ENCODE results near the gene UTF1.

Gene UTF1

DNA sequence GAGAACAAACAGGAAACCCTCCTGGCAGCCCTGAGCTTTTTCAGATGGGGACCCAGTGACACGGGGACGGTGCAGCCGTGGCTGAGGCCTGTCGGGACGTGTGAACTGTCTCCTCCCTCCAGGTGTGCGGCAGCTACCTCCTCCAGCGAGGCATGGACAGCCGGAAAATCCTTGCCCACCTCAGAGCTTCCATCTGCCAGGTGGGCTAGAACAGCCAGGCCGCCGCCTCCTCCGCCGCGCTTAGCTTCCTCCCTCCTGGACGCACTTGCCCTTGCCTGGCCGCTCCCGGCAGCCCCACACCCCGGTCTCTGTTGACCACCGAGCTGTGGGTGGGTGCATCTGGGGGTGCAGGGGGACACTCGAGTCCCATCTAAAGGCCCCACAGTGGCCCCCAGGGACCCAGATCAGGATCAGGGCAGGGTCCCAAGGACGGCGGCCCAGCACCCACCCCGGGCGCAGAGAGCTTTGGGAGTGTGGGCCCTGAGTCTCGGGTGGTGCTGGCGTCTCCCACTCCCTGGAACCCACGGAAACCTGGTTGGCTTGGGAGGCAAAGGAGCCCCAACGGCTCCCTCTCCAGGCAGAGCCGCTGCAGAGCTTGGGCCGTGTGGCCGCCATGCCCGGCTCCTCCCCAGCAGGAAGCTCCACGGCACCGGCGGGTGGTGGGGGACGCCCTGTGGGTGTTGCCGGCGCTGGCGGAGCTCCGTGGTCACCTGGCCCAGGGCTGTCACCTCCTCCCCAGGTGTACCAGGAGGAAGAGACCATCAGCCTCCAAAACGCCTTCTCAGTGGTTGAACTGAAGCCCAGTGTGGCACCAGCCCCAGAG is 32.9 kb upstream of the UTF1 start:
- DNase-seq (ENCODE audit: low read depth, low spot score): no peak

- DNase-seq (ENCODE audit: low read depth, low spot score): no peak
Observed at GRCh38 chr10:133197786-133198185, 32.2 kb upstream of the UTF1 start.

DNA sequence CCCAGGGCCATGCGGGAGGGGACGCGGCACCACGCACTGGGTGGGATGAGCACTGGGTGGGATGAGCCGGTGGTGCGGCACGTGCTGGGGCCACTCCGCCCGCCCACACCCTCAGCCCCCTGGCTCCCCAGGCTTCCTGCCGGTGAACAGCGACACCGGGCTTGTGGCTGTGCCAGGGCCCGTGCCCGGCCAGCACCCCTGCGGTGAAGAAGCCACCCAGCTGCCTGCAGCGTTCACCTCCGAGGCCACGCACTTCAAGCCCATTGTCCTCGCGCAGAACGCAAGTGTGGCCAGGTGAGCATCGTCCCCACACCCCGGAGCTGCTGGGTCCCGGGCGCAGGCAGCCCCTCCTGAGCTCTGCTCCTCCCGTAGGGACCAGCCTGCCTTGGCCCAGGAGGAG is 31.8 kb upstream of the UTF1 start:
- DNase-seq (ENCODE audit: low read depth, low spot score): no peak

GRCh38 chr10:133198621-133199487 is 31.2 kb upstream of the UTF1 start:
- no peak for DNase-seq (ENCODE audit: low read depth, low spot score)

GRCh38 chr10:133199488-133199885 is 30.5 kb upstream of the UTF1 start:
- no peak for DNase-seq (ENCODE audit: low read depth, low spot score)

GRCh38 chr10:133199992-133200611 is 29.9 kb upstream of the UTF1 start:
- no peak for DNase-seq (ENCODE audit: low read depth, low spot score)

DNA sequence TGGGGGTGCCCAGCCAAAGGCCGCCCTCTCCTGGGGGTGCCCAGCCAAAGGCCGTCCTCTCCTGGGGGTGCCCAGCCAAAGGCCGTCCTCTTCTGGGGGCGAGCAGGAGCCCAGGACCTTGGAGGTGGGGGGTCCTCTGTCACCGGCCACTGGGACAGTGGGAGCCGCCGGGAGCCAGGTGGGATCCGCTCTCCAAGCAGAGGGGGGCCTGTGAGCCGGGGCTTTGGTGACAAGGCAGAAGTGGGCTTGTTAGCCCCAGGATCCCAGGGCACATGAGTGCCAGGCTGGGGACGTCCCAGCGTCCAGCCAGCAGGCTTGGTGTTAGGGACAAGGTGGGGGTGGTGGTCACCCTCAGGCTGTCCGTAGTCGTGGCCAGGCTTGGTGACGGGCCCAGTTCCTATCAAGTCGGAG is 29.4 kb upstream of the UTF1 start:
- DNase-seq (ENCODE audit: low read depth, low spot score): no peak

DNA sequence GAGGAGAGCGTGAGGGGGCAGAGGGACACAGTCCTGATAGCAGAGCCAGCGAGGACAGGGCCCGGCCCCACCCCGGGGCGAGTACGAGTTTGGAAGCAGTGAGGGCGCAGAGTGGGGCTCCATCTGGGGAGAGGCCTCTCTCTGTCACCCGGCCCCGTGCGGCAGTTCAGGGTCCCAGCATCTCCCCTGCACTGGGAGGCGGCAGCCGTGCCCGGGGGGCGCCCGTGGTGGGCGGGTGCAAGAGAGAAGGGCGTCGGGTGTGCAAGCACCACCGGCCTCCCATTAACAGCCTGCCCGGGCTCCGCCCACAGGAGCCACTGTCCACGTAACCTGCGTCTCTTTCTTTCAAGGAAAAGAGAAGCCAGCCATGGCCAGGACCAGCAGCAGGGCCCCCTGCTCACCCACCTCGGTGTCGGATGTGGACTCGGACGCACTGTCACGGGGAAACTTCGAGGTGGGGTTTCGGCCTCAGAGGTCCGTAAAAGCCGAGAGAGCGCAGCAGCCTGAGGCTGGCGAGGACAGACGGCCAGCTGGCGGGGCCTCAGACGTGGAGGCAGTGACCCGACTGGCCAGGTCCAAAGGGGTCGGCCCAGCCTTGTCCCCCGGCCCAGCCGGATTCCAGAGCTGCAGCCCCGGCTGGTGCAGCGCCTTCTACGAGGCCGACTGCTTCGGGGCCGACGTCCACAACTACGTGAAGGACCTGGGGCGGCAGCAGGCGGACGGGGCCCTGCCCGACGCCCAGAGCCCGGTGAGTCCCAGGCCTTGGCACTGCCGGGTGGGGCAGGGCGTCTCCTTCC is 28.7 kb upstream of the UTF1 start:
- DNase-seq (ENCODE audit: low read depth, low spot score): no peak

- no peak for DNase-seq (ENCODE audit: low read depth, low spot score)
Observed at GRCh38 chr10:133201948-133202725, 27.9 kb upstream of the UTF1 start.

GRCh38 chr10:133202778-133203651 is 27.0 kb upstream of the UTF1 start:
- DNase-seq (ENCODE audit: low read depth, low spot score): no peak

GRCh38 chr10:133203652-133204195 is 26.3 kb upstream of the UTF1 start:
- no peak for DNase-seq (ENCODE audit: low read depth, low spot score)

DNA sequence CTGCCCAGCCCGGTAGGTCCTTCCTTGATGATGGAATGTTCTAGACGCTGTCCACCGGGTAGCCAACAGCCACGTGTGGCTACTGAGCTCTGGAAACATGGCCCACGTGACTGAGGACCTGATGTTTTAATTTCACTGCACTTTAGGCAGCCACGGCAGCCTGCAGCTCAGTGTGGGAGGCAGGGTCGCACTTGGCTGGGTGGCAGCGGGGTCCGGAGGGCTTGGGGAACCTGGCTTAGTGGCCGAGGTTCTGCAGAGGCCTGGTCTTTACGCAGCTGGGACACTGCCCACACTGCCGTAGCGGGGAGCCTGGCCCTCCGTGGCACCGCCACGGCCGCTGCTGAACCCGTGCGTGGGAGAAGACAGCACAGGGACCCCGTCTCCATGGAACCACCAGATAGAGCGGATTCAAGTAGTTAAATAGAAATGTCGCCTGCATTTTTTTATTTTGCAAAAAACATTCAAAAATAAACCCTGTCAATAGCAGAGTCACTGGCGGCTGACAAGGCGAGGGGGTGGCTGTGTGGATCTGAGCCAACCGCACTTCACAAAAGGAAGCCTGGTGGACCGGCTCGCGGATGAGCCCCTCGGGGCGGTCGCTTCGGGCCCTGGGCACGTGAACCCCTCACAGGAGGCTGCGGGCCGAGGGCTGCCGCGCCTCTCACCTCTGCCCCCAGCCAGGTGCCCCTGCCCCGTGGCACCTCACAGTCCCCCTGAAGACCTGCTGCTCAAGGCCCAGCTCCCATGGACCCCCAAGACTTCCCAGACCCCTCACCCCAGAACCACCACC is 25.6 kb upstream of the UTF1 start:
- no peak for DNase-seq (ENCODE audit: low read depth, low spot score)

- DNase-seq (ENCODE audit: low read depth, low spot score): no peak
Observed at GRCh38 chr10:133205146-133205545, 24.9 kb upstream of the UTF1 start.

DNA sequence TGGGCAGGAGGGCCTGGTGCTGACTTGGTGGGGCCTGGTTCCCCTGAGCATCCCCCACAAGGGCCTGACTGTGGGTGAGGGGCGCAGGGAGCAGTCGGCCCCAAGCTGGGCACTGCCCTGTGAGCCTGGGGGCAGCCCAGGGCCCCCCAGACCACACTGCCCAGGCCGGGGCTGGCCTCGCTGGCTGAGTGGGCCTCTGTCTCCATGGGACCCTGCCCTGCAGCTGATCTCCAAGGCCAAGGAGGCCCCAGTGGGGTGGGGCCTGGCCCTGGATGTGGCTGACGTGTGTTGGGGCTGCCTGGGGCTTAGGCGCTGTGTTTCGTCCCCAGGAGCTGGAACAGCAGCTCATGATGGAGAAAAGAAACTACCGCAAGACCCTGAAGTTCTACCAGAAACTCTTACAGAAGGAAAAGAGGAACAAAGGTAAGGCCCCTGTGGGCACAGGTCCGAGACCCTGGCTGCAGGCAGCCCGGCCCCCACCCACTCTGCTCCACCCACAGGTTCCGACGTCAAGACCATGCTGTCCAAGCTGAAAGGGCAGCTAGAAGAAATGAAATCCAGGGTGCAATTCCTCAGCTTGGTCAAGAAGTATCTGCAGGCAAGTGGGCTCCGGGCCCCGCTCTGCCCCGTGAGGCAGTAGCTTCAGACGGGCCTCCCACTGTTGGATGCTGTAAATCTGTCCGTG is 23.5 kb upstream of the UTF1 start:
- DNase-seq (ENCODE audit: low read depth, low spot score): no peak

GRCh38 chr10:133207041-133207600 is 22.9 kb upstream of the UTF1 start:
- DNase-seq (ENCODE audit: low read depth, low spot score): no peak

DNA sequence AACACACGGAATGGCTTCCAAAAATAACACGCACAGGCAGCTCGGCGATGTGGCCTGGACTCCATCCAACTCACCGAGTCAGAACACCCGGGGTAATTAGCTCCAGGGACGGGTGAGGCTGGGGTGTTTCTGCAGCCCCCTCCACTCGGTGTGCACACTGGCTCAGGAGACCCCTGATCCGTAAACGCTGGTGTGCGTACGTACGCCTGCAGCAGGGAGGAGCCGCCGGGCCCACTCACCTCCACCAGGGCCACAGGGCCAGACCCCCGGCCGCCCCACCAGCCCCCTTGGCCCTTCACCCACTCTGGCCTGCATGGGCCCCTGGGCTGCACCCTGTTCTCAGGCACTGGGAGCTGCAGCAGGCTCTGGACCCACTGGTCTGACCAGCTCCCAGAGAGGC is 22.4 kb upstream of the UTF1 start:
- DNase-seq (ENCODE audit: low read depth, low spot score): no peak

- DNase-seq (ENCODE audit: low read depth, low spot score): no peak
Observed at GRCh38 chr10:133208466-133208865, 21.6 kb upstream of the UTF1 start.

GRCh38 chr10:133209117-133209516 is 20.9 kb upstream of the UTF1 start:
- DNase-seq (ENCODE audit: low read depth, low spot score): no peak
